CD14-positive monocyte (primary cell): ENCODE data around the gene ASB4. TPM values are rescaled to one million over a fixed set of nuclear protein-coding genes. Genes with fewer than 3 reads are reported as not detected.

Experiments used
- DNase-seq, 3 donors: peaks; one replicate each; pipeline ENCODE4 v3.0.0-alpha.2; 2011 to 2022
- H2AFZ ChIP-seq: 2 replicates; pipeline ENCODE4 v1.6.0; 2012; ENCODE audit warnings: mild to moderate bottlenecking, low read depth, low read length, inconsistent platforms; ENCODE audit not compliant: insufficient read depth, poor library complexity, severe bottlenecking
- H3K27ac ChIP-seq, 2 donors: 1 replicate in 1 of 2; 2 replicates in 1 of 2; pipeline ENCODE4 v1.5.1; 2012 to 2013; ENCODE audit warnings: low read length in 2 of 2, control low read depth in 1 of 2, inconsistent platforms in 1 of 2, low read depth in 1 of 2, mild to moderate bottlenecking in 1 of 2
- H3K27me3 ChIP-seq, 2 donors: one replicate each; pipeline versions ENCODE4 v1.6.0 to v1.6.1; 2011 to 2013; ENCODE audit warnings: low read length in 2 of 2; ENCODE audit not compliant: control insufficient read depth in 2 of 2, insufficient read depth in 2 of 2
- H3K36me3 ChIP-seq, 2 donors: replicated peaks in 1 of 2; 1 replicate in 1 of 2; 2 replicates in 1 of 2; pipeline versions ENCODE4 v1.5.1 to v1.6.1; 2012 to 2013; ENCODE audit warnings: low read length in 2 of 2, control low read depth in 1 of 2, inconsistent platforms in 1 of 2, mild to moderate bottlenecking in 1 of 2; ENCODE audit not compliant: insufficient read depth in 2 of 2, control insufficient read depth in 1 of 2
- H3K4me1 ChIP-seq, 2 donors: 1 replicate in 1 of 2; 2 replicates in 1 of 2; pipeline versions ENCODE4 v1.5.1 to v1.6.1; 2012 to 2013; ENCODE audit warnings: low read length in 2 of 2, control low read depth in 1 of 2, inconsistent platforms in 1 of 2, mild to moderate bottlenecking in 1 of 2, moderate library complexity in 1 of 2; ENCODE audit not compliant: insufficient read depth in 2 of 2, control insufficient read depth in 1 of 2
- H3K4me2 ChIP-seq: replicated peaks from 2 replicates; pipeline ENCODE3; 2012; ENCODE audit warnings: low read length, moderate library complexity, mild to moderate bottlenecking; ENCODE audit not compliant: poor library complexity, severe bottlenecking; ENCODE audit errors: extremely low read depth
- H3K4me3 ChIP-seq, 3 experiments: fragments of 200-600 bp in 1 of 3; sonication (generic) in 1 of 3; replicated peaks in 1 of 3; 1 replicate in 2 of 3; 2 replicates in 1 of 3; pipeline ENCODE4 v1.5.1; 2011 to 2013; ENCODE audit warnings: low read length in 3 of 3, mild to moderate bottlenecking in 3 of 3, control low read depth in 2 of 3, low read depth in 2 of 3, inconsistent platforms in 1 of 3, moderate library complexity in 1 of 3
- H3K79me2 ChIP-seq: 2 replicates; pipeline ENCODE4 v1.6.0; 2012; ENCODE audit warnings: mild to moderate bottlenecking, control low read depth, inconsistent platforms, low read length, moderate library complexity; ENCODE audit not compliant: insufficient read depth
- H3K9ac ChIP-seq: 2 replicates; pipeline ENCODE4 v1.6.0; 2017; ENCODE audit warnings: low read length, mild to moderate bottlenecking; ENCODE audit not compliant: insufficient read depth, poor library complexity, severe bottlenecking
- H3K9me3 ChIP-seq, 2 donors: replicated peaks in 1 of 2; 1 replicate in 1 of 2; 2 replicates in 1 of 2; pipeline versions ENCODE4 v1.5.1 to v1.6.1; 2012 to 2013; ENCODE audit warnings: low read length in 2 of 2, control low read depth in 1 of 2; ENCODE audit not compliant: control insufficient read depth in 1 of 2, insufficient read depth in 1 of 2
- H4K20me1 ChIP-seq: 2 replicates; pipeline ENCODE4 v1.6.0; 2012; ENCODE audit warnings: mild to moderate bottlenecking, low read length, control low read depth, moderate library complexity; ENCODE audit not compliant: insufficient read depth
- H3K27ac Mint-ChIP-seq, 7 donors: one replicate each; pipeline ENCODE4 v1.8.0; 2020; ENCODE audit warnings: mild to moderate bottlenecking in 7 of 7, mixed read lengths in 7 of 7, moderate library complexity in 6 of 7, inconsistent platforms in 2 of 7
- H3K27me3 Mint-ChIP-seq, 3 donors: one replicate each; pipeline ENCODE4 v1.8.0; 2021 to 2022; ENCODE audit warnings: low read depth in 3 of 3, mild to moderate bottlenecking in 3 of 3, mixed read lengths in 3 of 3, moderate library complexity in 3 of 3, inconsistent platforms in 1 of 3
- H3K36me3 Mint-ChIP-seq, 2 donors: one replicate each; pipeline ENCODE4 v1.8.0; 2020; ENCODE audit warnings: mixed read lengths in 2 of 2, inconsistent platforms in 1 of 2, mild to moderate bottlenecking in 1 of 2
- H3K4me1 Mint-ChIP-seq: one replicate; pipeline ENCODE4 v1.8.0; 2020; ENCODE audit warnings: mild to moderate bottlenecking, mixed read lengths
- H3K4me3 Mint-ChIP-seq, 2 donors: one replicate each; pipeline ENCODE4 v1.8.0; 2020; ENCODE audit warnings: mild to moderate bottlenecking in 2 of 2, mixed read lengths in 2 of 2, moderate library complexity in 1 of 2
- H3K9me3 Mint-ChIP-seq, 7 donors: one replicate each; pipeline ENCODE4 v1.8.0; 2020 to 2022; ENCODE audit warnings: mixed read lengths in 7 of 7, mild to moderate bottlenecking in 6 of 7, moderate library complexity in 6 of 7, inconsistent platforms in 2 of 7
- WGBS: methylation state at CpG from one replicate; pipeline ENCODE4 v1.1.5; 2013; ENCODE audit warnings: missing lambda C conversion rate; ENCODE audit not compliant: insufficient coverage; 5-methylcytosine and 5-hydroxymethylcytosine counted together
- intact Hi-C, 2 donors: fragments of 100-400 bp; cut with micrococcal nuclease; formaldehyde crosslinking; loops; one replicate each; pipeline versions ENCODE4 v1.15.0 to v1.15.1; 2023
- polyA plus RNA-seq, 3 donors: library from polyadenylated mRNA; depleted of rRNA in 1 of 3; unstranded in 2 of 3; stranded (reverse) in 1 of 3; fragments of 300-500 nt in 2 of 3; fragments of >200 nt in 1 of 3; fragmentation: Illumina TruSeq in 2 of 3; gene quantifications; 1 replicate in 2 of 3; 2 replicates in 1 of 3; pipeline ENCODE4 v1.2.3, GENCODE V29; 2012 to 2021
- TF ChIP-seq, protein P1 (sequence below): fragments of 200-600 bp; IDR thresholded peaks from one replicate; pipeline ENCODE4 v1.8.0; 2022; ENCODE audit warnings: antibody characterized with exemption, mild to moderate bottlenecking

Gene ASB4
- polyA plus RNA-seq, 3 donors, result not detected

GRCh38 chr7:95491201-95491600 lies 5.5 kb downstream of the ASB4 start:
- Histone ChIP-seq H3K4me3 (no peak overlapping the region), H3K27ac (no peak overlapping the region), H2AFZ (no peak overlapping the region), H3K27me3 (no peaks in the 10 kb centered on the region), H3K4me2 (no peak overlapping the region), H3K36me3 (no peaks in the 10 kb centered on the region), H3K79me2 (no peaks in the 10 kb centered on the region), H3K9ac (no peak overlapping the region), H4K20me1 (no peaks in the 10 kb centered on the region), H3K9me3 (no peaks in the 10 kb centered on the region), H3K4me1 (no peaks in the 10 kb centered on the region)
- Mint-ChIP-seq H3K4me3 (no peak overlapping the region), H3K27ac (no peak overlapping the region), H3K9me3 (no peaks in the 10 kb centered on the region), H3K27me3 (peaks cover 0 to 3% (median 2%) of the 10 kb centered on the region in 3 donors), H3K4me1 (no peaks in the 10 kb centered on the region), H3K36me3 (no peaks in the 10 kb centered on the region)
- DNase-seq, result no peak
- intact Hi-C loops, result no loop called here
- TF ChIP-seq, protein P1, sequence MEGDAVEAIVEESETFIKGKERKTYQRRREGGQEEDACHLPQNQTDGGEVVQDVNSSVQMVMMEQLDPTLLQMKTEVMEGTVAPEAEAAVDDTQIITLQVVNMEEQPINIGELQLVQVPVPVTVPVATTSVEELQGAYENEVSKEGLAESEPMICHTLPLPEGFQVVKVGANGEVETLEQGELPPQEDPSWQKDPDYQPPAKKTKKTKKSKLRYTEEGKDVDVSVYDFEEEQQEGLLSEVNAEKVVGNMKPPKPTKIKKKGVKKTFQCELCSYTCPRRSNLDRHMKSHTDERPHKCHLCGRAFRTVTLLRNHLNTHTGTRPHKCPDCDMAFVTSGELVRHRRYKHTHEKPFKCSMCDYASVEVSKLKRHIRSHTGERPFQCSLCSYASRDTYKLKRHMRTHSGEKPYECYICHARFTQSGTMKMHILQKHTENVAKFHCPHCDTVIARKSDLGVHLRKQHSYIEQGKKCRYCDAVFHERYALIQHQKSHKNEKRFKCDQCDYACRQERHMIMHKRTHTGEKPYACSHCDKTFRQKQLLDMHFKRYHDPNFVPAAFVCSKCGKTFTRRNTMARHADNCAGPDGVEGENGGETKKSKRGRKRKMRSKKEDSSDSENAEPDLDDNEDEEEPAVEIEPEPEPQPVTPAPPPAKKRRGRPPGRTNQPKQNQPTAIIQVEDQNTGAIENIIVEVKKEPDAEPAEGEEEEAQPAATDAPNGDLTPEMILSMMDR, result no peak
- WGBS, result 100% methylated on average over 1 of the region's 4 CpGs

- no peaks in the 10 kb centered on the region for H3K27me3 ChIP-seq
- no peaks in the 10 kb centered on the region for H3K79me2 ChIP-seq
- no peak overlapping the region for H2AFZ ChIP-seq
- H3K4me2 ChIP-seq, result no peak overlapping the region
- peaks cover 0 to 3% (median 3%) of the 10 kb centered on the region in 3 donors for H3K27me3 Mint-ChIP-seq
- no peak overlapping the region for H3K27ac ChIP-seq
- WGBS, result 100% methylated on average over 1 of the region's 2 CpGs
- intact Hi-C loops, result no loop called here
- H4K20me1 ChIP-seq, result no peaks in the 10 kb centered on the region
- H3K4me1 Mint-ChIP-seq, result no peaks in the 10 kb centered on the region
- H3K27ac Mint-ChIP-seq, result no peak overlapping the region
- TF ChIP-seq, protein P1, result no peak
- no peaks in the 10 kb centered on the region for H3K4me1 ChIP-seq
- no peak for DNase-seq
- no peak overlapping the region for H3K4me3 ChIP-seq
- no peaks in the 10 kb centered on the region for H3K9me3 Mint-ChIP-seq
- no peak overlapping the region for H3K9ac ChIP-seq
- no peaks in the 10 kb centered on the region for H3K36me3 ChIP-seq
- H3K4me3 Mint-ChIP-seq, result no peak overlapping the region
- no peaks in the 10 kb centered on the region for H3K36me3 Mint-ChIP-seq
- H3K9me3 ChIP-seq, result no peaks in the 10 kb centered on the region
Measured at GRCh38 chr7:95491634-95492314, 6.0 kb downstream of the ASB4 start.
